Esophagus (tissue), 2 donors: ENCODE data around the gene SIX1. TPM values are rescaled to one million over a fixed set of nuclear protein-coding genes. Genes with fewer than 3 reads are reported as not detected.

Experiments used
- H3K27ac ChIP-seq, 2 donors: one replicate each; pipeline ENCODE4 v1.5.1; 2013; ENCODE audit warnings: low read depth in 2 of 2, mild to moderate bottlenecking in 2 of 2, inconsistent platforms in 1 of 2, low read length in 1 of 2, moderate library complexity in 1 of 2
- H3K27me3 ChIP-seq, 2 donors: one replicate each; pipeline ENCODE4 v1.6.1; 2013; ENCODE audit warnings: low read length in 2 of 2, control low read depth in 1 of 2, mild to moderate bottlenecking in 1 of 2; ENCODE audit not compliant: insufficient read depth in 2 of 2, control insufficient read depth in 1 of 2
- H3K36me3 ChIP-seq, 2 donors: one replicate each; pipeline ENCODE4 v1.6.1; 2013; ENCODE audit warnings: low read length in 1 of 2; ENCODE audit not compliant: control insufficient read depth in 2 of 2, insufficient read depth in 2 of 2
- H3K4me1 ChIP-seq, 2 donors: one replicate each; pipeline ENCODE4 v1.6.1; 2013; ENCODE audit warnings: low read length in 1 of 2; ENCODE audit not compliant: control insufficient read depth in 2 of 2, insufficient read depth in 2 of 2
- H3K4me3 ChIP-seq, 2 donors: one replicate each; pipeline ENCODE4 v1.5.1; 2013; ENCODE audit warnings: low read length in 2 of 2, mild to moderate bottlenecking in 2 of 2, low read depth in 1 of 2, moderate library complexity in 1 of 2
- H3K9me3 ChIP-seq, 2 donors: one replicate each; pipeline ENCODE4 v1.6.1; 2013; ENCODE audit warnings: mild to moderate bottlenecking in 2 of 2, low read depth in 1 of 2, low read length in 1 of 2, moderate library complexity in 1 of 2; ENCODE audit not compliant: control insufficient read depth in 2 of 2, insufficient read depth in 1 of 2
- WGBS, 2 donors: extraction: QIAGEN DNeasy Blood & Tissue Kit; methylation state at CpG; one replicate each; pipeline ENCODE4 v1.1.7; 2013; 5-methylcytosine and 5-hydroxymethylcytosine counted together
- polyA plus RNA-seq, 2 donors: library from polyadenylated mRNA; stranded (reverse); fragments of 200-250 nt; gene quantifications; one replicate each; pipeline ENCODE4 v1.2.3, GENCODE V29; 2013
- donor health status: healthy with polysubstance abuse.
- donor health status: Bipolar disorder and iron deficiency.

Gene SIX1
- polyA plus RNA-seq, 2 donors = 0.04 TPM; not detected in 1

DNA sequence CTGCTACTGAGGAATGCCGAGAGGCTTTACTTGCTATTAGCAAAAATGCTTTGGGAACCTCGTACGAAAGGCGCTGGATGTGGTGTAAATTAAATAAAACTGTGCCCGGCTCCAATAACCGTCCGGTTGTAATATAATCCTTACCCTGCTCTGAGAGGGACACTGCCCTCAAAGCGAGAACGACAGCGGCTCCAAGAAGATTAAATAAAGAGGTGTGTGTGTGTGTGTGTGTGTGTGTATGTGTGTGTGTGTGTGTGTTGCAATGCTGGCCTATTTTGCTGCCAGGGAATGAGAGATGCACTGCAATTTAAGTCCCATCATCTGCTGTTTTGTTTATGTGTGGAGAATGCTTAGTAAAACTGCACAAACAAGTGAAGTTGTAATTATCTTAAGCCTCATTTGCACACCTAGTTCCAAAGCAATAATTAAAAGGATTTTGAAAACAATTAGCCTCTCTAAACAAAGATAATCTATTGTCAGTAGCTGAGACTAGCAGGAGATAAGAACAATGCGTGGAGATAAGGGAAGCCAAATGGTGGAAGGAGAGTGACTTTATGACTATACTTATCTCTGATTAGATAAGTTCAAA is 1.2 kb upstream of the SIX1 start:
- Histone ChIP-seq H3K27ac (no peak overlapping the region), H3K4me3 (no peak overlapping the region), H3K27me3 (peaks cover 3 to 70% of the 10 kb centered on the region in 2 donors), H3K4me1 (peaks cover 5 to 15% of the 10 kb centered on the region in 2 donors), H3K36me3 (no peaks in the 10 kb centered on the region), H3K9me3 (peaks cover 0 to 3% of the 10 kb centered on the region in 2 donors)
- WGBS, 2 donors = 5 to 17% methylated on average over 11 of the region's 11 CpGs

DNA sequence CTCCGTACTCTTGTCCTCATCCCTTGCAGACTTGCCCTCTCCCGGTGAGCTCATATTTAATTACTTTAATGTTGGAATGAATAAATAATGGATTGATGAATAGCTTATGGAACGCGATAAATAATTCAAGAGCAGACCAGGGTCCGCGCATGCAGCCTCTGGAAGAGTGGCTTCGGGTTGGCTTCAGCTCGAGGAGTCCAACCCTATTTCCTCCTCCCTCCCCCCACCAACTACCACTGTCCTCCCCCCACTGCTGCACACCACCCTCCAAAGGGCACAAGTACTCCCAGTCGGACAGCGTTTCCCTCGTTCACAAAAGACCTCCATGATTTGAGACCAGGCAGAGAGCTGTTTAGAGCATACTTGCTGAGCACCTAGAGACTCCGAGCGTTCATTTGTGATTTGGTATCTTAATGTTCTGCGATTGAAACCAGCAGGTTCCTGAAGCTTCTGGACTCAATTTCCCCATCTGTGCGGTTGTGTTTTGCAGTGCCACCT is 647 bp upstream of the SIX1 start:
- 5 to 8% methylated on average over 15 of the region's 15 CpGs for WGBS, 2 donors
- Histone ChIP-seq H3K27me3 (peaks cover 3 to 65% of the 10 kb centered on the region in 2 donors), H3K9me3 (peaks cover 0 to 3% of the 10 kb centered on the region in 2 donors), H3K4me3 (no peak overlapping the region), H3K4me1 (peaks cover 5 to 15% of the 10 kb centered on the region in 2 donors), H3K27ac (no peak overlapping the region), H3K36me3 (no peaks in the 10 kb centered on the region)

DNA sequence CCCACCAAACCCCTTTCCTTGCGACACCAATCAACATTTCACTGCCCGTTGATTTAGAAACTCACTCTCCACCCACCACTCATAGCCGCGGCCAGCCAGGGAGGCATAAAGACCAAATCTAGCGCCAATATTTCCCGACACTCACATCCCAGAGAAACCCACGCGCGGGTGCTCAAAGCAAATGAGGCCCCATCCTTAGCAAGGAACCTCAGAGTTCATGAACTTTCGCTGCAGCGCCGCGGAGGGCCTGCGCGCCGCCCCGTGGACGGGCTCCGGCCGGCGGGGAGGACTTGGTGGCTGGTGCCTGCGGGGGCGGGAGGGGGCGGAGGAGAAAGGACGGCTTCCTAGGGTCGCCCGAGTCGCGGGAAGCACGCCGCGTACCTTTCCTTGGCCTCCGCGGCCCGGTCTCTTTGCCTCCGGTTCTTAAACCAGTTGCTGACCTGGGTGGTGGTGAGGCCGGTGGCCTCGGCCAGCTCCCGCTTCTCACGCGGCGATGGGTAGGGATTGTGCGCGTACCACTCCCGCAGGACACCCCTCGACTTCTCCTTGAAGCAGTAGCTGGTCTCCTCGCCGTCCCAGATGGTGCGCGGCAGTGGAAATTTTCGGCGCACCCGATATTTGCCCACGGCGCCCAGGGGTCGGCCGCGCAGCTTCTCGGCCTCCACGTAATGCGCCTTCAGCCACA is 886 bp downstream of the SIX1 start:
- H3K9me3 ChIP-seq = peaks cover 0 to 3% of the 10 kb centered on the region in 2 donors
- peaks cover 6 to 63% of the 10 kb centered on the region in 2 donors for H3K27me3 ChIP-seq
- peaks cover 5 to 15% of the 10 kb centered on the region in 2 donors for H3K4me1 ChIP-seq
- H3K36me3 ChIP-seq = no peaks in the 10 kb centered on the region
- no peak overlapping the region for H3K27ac ChIP-seq
- H3K4me3 ChIP-seq = peak overlapping the region; percentile 50 to 54
- WGBS, 2 donors = 3 to 4% methylated on average over 59 to 61 of the region's 61 CpGs

DNA sequence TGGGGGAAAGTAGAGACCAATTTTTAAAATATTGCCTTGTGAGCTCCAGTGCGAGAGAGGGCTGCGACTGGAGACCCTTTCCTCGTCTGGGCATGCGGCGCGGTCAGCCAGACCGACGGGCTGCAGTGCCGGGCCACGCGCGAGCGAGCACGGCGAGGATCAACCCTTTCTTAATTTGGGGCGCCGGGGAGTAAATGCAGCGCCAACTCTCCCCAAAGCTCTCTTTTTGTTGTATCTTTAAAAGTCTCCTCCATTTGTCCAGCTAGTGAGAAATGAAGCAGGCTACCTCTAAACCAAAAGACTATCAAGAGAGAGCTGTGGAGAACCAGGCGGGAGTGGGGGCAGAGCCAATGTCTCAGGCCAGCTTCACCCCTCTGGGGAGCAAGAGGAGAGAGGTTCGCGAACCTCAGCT is 1.4 kb downstream of the SIX1 start:
- Histone ChIP-seq H3K27me3 (peaks cover 6 to 63% of the 10 kb centered on the region in 2 donors), H3K4me1 (peaks cover 7 to 18% of the 10 kb centered on the region in 2 donors)
- WGBS, 2 donors = 11 to 14% methylated on average over 21 of the region's 21 CpGs

DNA sequence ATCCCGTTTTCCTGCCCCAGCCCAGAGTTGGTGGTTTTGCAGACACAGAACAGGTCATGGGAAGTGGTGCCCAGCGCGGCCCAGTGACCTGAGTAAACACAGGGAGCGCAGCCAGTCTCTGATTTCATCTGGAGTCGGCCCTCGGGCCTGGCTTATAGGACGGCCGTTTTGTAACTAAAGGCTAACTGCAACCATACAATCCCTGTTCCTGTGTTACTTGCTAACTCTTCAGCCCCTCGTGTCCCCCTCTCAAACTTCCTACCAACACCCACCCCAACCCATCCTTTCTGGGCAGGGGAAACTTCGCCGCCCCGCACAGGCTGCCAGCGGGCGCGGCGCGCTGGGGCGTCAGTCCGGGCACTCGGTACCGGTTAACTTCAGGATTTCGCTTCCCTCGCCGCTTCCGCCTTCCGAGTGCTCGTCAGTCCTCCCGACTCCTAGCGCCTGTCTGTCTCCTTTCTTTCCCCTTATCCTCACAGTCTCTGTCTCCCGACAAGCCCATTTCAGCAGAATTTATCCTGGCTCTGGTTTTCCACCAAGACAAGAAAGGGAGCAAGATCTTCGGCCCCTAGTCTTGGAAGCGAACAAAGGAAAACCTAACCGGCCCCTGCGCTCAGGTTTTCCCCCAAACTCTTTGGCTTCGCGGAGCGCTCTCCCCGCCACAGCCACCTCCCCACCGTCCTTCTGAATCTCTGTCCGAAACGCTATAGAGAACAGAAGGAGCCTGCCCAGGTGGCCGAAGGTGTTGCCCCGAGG is 2.0 kb downstream of the SIX1 start:
- Histone ChIP-seq H3K36me3 (no peaks in the 10 kb centered on the region), H3K27ac (no peak overlapping the region), H3K9me3 (peaks cover 0 to 3% of the 10 kb centered on the region in 2 donors), H3K4me1 (peaks cover 9 to 22% of the 10 kb centered on the region in 2 donors), H3K27me3 (peaks cover 6 to 63% of the 10 kb centered on the region in 2 donors), H3K4me3 (peak overlapping the region; percentile 31 to 54)
- 4 to 5% methylated on average over 43 of the region's 43 CpGs for WGBS, 2 donors

More for the DNA sequence above, 1.4 kb downstream of the SIX1 start:
- no peaks in the 10 kb centered on the region for H3K36me3 ChIP-seq
- peak overlapping the region in 1 of 2 donors; percentile 54 for H3K4me3 ChIP-seq
- no peak overlapping the region for H3K27ac ChIP-seq
- H3K9me3 ChIP-seq = peaks cover 0 to 3% of the 10 kb centered on the region in 2 donors

DNA sequence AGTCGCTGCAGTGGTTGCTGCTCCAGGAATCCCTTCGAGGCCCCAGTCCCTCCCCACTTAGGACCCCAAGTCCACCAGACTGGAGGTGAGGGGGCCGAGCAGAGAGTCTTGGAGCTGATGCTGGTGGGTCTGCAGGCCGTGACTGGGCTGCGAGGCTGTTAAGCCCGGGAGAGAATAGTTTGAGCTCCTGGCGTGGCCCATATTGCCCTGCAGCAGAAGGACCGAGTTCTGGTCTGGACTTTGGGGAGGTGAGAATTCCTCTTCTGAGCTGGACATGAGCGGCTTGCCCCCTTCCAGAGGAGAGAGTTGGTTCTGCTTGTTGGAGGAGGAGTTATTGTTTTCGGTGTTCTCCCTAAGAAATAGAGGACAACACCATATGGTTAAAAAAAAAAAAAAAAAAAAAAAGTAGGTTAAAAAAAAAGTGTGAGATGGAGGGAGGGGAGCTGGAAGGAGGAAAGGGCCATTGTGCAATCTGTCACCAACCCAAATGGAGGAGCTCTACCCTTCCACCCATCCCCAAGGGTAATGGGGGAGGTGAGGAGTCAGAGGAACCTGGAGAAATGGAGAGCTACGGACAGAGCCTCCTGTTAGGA is 3.0 kb downstream of the SIX1 start:
- Histone ChIP-seq H3K4me3 (no peak overlapping the region), H3K4me1 (peaks cover 9 to 23% of the 10 kb centered on the region in 2 donors), H3K9me3 (peaks cover 0 to 9% of the 10 kb centered on the region in 2 donors), H3K27ac (no peak overlapping the region), H3K27me3 (peaks cover 6 to 62% of the 10 kb centered on the region in 2 donors), H3K36me3 (no peaks in the 10 kb centered on the region)
- 35 to 43% methylated on average over 11 of the region's 11 CpGs for WGBS, 2 donors

DNA sequence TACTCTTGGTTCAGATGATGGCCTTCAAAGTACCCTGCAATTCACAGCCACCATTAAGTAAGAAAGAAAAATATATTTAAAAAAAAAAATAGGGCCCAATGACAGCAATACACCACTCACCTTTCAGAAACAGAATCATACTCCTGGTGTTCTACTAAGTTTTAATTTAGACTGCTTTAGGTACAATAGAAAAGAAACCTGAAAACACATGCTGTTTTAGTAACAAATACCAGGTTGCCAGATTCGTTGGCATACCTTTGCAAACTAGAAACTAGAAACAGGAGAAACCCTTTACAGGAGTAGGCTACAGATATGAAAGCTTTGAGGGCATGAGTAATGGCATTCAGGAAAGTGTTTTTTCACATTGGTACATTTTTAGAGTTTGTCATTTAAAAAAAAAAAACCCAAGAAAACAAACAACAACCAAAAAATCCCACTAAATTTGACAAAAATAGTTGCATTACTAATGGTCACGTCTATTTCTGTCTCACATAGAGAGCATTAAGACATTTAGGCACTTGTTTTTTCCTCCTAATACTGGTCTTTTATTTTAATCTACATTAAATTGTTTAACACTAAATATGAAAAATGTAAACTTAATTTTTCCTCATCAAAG is 4.0 kb downstream of the SIX1 start:
- Histone ChIP-seq H3K27me3 (peaks cover 6 to 62% of the 10 kb centered on the region in 2 donors), H3K4me1 (peaks cover 9 to 23% of the 10 kb centered on the region in 2 donors), H3K27ac (no peak overlapping the region)

DNA sequence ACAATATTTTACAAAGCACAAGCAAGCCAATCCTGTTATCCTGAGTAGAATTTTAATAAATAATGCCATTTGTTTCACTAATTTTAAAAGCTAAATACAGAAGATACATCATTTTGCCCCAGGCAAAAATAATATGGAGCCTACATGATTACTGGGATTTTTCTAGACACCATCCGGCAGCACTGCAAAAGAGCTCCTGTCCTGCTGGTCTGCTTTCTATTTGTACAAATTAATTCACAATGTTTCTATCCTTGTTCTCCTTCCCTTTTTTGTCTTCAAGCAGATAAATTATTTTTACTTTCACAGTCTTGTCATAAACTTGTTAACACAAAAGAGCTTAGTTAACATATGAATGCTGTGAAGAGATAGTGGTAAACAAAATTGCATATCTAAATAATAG is 4.6 kb downstream of the SIX1 start:
- Histone ChIP-seq H3K4me1 (peaks cover 9 to 23% of the 10 kb centered on the region in 2 donors), H3K4me3 (no peak overlapping the region), H3K27me3 (peaks cover 6 to 58% of the 10 kb centered on the region in 2 donors), H3K36me3 (no peaks in the 10 kb centered on the region), H3K9me3 (peaks cover 0 to 9% of the 10 kb centered on the region in 2 donors), H3K27ac (no peak overlapping the region)
- 74 to 77% methylated on average over 1 of the region's 1 CpG for WGBS, 2 donors

More for the DNA sequence above, 4.0 kb downstream of the SIX1 start:
- H3K9me3 ChIP-seq = peaks cover 0 to 9% of the 10 kb centered on the region in 2 donors
- WGBS, 2 donors = 50 to 63% methylated on average over 2 of the region's 2 CpGs
- no peak overlapping the region for H3K4me3 ChIP-seq
- no peaks in the 10 kb centered on the region for H3K36me3 ChIP-seq
